HCT116 (cell line): Measurements from ENCODE around the gene TRHDE. TPM values are rescaled to one million over a fixed set of nuclear protein-coding genes. Genes with fewer than 3 reads are reported as not detected.

Source experiments
- ATAC-seq: fragments of 200-7000 bp; cut with Tn5 transposase; 2 replicates; pipeline ENCODE4 v1.9.1; 2020; ENCODE audit warnings: mild to moderate bottlenecking, moderate library complexity
- BruUV-seq: library from RNA; stranded (reverse); fragments of 400-500 nt; replicated peaks from 2 replicates; lab custom pipeline; 2021; lab: Mats Ljungman, UMichigan
- CTCF ChIA-PET: fragments of 300-600 bp; sonication (Branson Sonifier 250); formaldehyde crosslinking; loops from one replicate; lab custom pipeline; 2021; ENCODE audit warnings: antibody characterized with exemption; lab: Charles Lee
- POLR2A ChIA-PET: fragments of 300-600, 350-600 bp; sonication (Branson Sonifier 250); formaldehyde crosslinking; loops from one replicate; lab custom pipeline; 2021; ENCODE audit warnings: antibody characterized with exemption; lab: Charles Lee
- RAD21 ChIA-PET, 2 experiments: fragments of 300-600 bp; sonication (Branson Sonifier 250); formaldehyde crosslinking; loops; one replicate each; lab custom pipeline; 2023; ENCODE audit warnings: low total read pairs in 2 of 2; ENCODE audit not compliant: uncharacterized antibody in 2 of 2, unreplicated experiment in 2 of 2, low non-redundant PET in 1 of 2; lab: Charles Lee
- DNase-seq: peaks from one replicate; pipeline ENCODE4 v3.0.0-alpha.2; 2010; ENCODE audit warnings: low read depth, low spot score
- H2AFZ ChIP-seq: fragments of 200-600 bp; shearing (Covaris generic), sonication (generic); 2 replicates; pipeline ENCODE4 v1.6.1; 2017; ENCODE audit warnings: low read depth, mixed run types, mixed read lengths, antibody characterized with exemption, low read length; ENCODE audit not compliant: poor library complexity, severe bottlenecking
- H3K27ac ChIP-seq: 2 replicates; pipeline ENCODE4 v1.5.1; 2012; ENCODE audit warnings: low read depth, low read length
- H3K27me3 ChIP-seq: fragments of 200-600 bp; sonication (generic); 2 replicates; pipeline ENCODE4 v1.6.1; 2016; ENCODE audit warnings: mixed run types, low read length, mixed read lengths; ENCODE audit not compliant: insufficient read depth
- H3K36me3 ChIP-seq, 2 experiments: fragments of 200-500 bp in 1 of 2; fragments of 200-600 bp in 1 of 2; sonication (Bioruptor generic) in 1 of 2; sonication (generic) in 1 of 2; 2 replicates each; pipeline versions ENCODE4 v1.5.1 to v1.6.1; 2014 to 2016; ENCODE audit warnings: low read length in 2 of 2, inconsistent platforms in 1 of 2, mixed read lengths in 1 of 2, mixed run types in 1 of 2; ENCODE audit not compliant: insufficient read depth in 2 of 2, control insufficient read depth in 1 of 2
- H3K4me1 ChIP-seq, 2 experiments: fragments of 200-600 bp in 1 of 2; sonication (generic) in 1 of 2; 2 replicates each; pipeline versions ENCODE4 v1.5.1 to v1.6.1; 2012 to 2017; ENCODE audit warnings: low read length in 2 of 2, inconsistent platforms in 1 of 2, mild to moderate bottlenecking in 1 of 2, mixed read lengths in 1 of 2, mixed run types in 1 of 2, moderate library complexity in 1 of 2; ENCODE audit not compliant: insufficient read depth in 2 of 2, control insufficient read depth in 1 of 2
- H3K4me2 ChIP-seq: fragments of 200-600 bp; sonication (generic); 2 replicates; pipeline ENCODE4 v1.6.1; 2017; ENCODE audit warnings: mixed run types, low read length, mixed read lengths
- H3K4me3 ChIP-seq, 2 experiments: fragments of 200-600 bp in 1 of 2; sonication (generic) in 1 of 2; replicated peaks in 1 of 2; 2 replicates each; pipeline ENCODE4 v1.5.1; 2011 to 2016; ENCODE audit warnings: low read length in 2 of 2, control low read depth in 1 of 2, low read depth in 1 of 2, mild to moderate bottlenecking in 1 of 2, mixed read lengths in 1 of 2, mixed run types in 1 of 2
- H3K79me2 ChIP-seq: fragments of 200-600 bp; sonication (generic); 2 replicates; pipeline ENCODE4 v1.6.1; 2017; ENCODE audit warnings: mild to moderate bottlenecking, mixed run types, low read length, moderate library complexity, mixed read lengths; ENCODE audit not compliant: insufficient read depth
- H3K9ac ChIP-seq: fragments of 200-600 bp; sonication (generic); 2 replicates; pipeline ENCODE4 v1.6.1; 2016; ENCODE audit warnings: low read length, mixed read lengths
- H3K9me2 ChIP-seq: fragments of 200-600 bp; sonication (generic), shearing (Covaris generic); 2 replicates; pipeline ENCODE4 v1.6.1; 2017; ENCODE audit warnings: mixed run types, mild to moderate bottlenecking, moderate library complexity; ENCODE audit not compliant: insufficient read depth
- H3K9me3 ChIP-seq, 2 experiments: fragments of 200-500 bp in 1 of 2; fragments of 200-600 bp in 1 of 2; sonication (Bioruptor generic) in 1 of 2; sonication (generic) in 1 of 2; 2 replicates each; pipeline ENCODE4 v1.6.1; 2014 to 2017; ENCODE audit warnings: low read length in 2 of 2, mixed read lengths in 2 of 2, inconsistent platforms in 1 of 2, low read depth in 1 of 2, mild to moderate bottlenecking in 1 of 2, mixed run types in 1 of 2, moderate library complexity in 1 of 2; ENCODE audit not compliant: control insufficient read depth in 1 of 2, insufficient read depth in 1 of 2
- H4K20me1 ChIP-seq: fragments of 200-600 bp; sonication (generic), shearing (Covaris generic); 2 replicates; pipeline ENCODE4 v1.6.1; 2017; ENCODE audit warnings: mixed run types, mild to moderate bottlenecking, moderate library complexity; ENCODE audit not compliant: insufficient read depth
- CBX3 ChIP-seq: IDR thresholded peaks from 2 replicates; pipeline ENCODE4 v1.6.1; 2012; ENCODE audit warnings: low read depth
- ELF1 ChIP-seq: IDR thresholded peaks from 2 replicates; pipeline ENCODE4 v1.6.1; 2012; ENCODE audit warnings: low read depth, borderline replicate concordance
- EZH2 ChIP-seq: fragments of 200-600 bp; sonication (generic); IDR thresholded peaks from 2 replicates; pipeline ENCODE4 v1.6.1; 2017; ENCODE audit warnings: antibody characterized with exemption, mixed run types
- FOSL1 ChIP-seq: IDR thresholded peaks from 2 replicates; pipeline ENCODE4 v1.6.1; 2012; ENCODE audit warnings: low read depth
- JUND ChIP-seq: IDR thresholded peaks from 2 replicates; pipeline ENCODE4 v1.6.1; 2012
- POLR2A ChIP-seq: IDR thresholded peaks from 2 replicates; pipeline ENCODE4 v1.7.0; 2011; ENCODE audit warnings: borderline replicate concordance; ENCODE audit not compliant: insufficient read depth, insufficient read length; ENCODE audit errors: extremely low read depth
- SRF ChIP-seq: IDR thresholded peaks from 2 replicates; pipeline ENCODE4 v1.6.1; 2012; ENCODE audit warnings: low read depth
- ZFX ChIP-seq: fragments of 450-650 bp; IDR thresholded peaks from 2 replicates; pipeline ENCODE4 v1.6.1; 2017
- ZNF274 ChIP-seq: fragments of 200-500 bp; sonication (Bioruptor generic); IDR thresholded peaks from 2 replicates; pipeline ENCODE4 v1.6.1; 2014; ENCODE audit warnings: mild to moderate bottlenecking, low read depth, low read length, inconsistent platforms
- intact Hi-C: fragments of 100-400 bp; cut with micrococcal nuclease; formaldehyde crosslinking; loops from 2 replicates; pipeline ENCODE4 v1.10.0; 2022
- total RNA-seq: library from RNA; stranded (reverse); gene quantifications from one replicate; pipeline ENCODE4 v1.2.1, GENCODE V29; 2021; ENCODE audit not compliant: unreplicated experiment
- TF ChIP-seq, protein P1 (sequence below): IDR thresholded peaks from 2 replicates; pipeline ENCODE4 v1.6.1; 2012; ENCODE audit warnings: low read depth
- TF ChIP-seq, protein P2 (sequence below): IDR thresholded peaks from 2 replicates; pipeline ENCODE4 v1.6.1; 2011; ENCODE audit warnings: mild to moderate bottlenecking, low read length, moderate library complexity; ENCODE audit not compliant: insufficient replicate concordance; ENCODE audit errors: extremely low read depth

The TRHDE gene
- total RNA-seq, 1 experiment from 2014 or later = 2.9 TPM

DNA sequence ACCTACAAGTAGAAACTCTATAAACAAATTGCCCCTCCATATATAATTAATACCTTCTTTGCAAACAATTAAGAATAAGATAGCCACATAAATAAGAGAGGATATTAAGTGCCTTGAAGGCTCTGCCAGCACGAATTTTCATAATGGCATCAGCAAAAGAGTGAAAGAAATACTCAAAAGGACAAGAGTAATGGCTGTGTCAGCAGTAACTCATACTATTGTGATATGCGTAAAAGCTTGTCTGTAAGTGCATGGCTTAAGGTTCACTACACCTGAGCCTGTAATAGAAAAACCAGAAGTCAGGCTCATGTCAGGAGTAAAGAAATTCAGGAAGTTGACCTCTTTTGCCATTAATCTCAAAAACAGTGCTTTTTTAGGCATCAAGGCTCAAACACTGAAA, 204.1 kb downstream of the TRHDE start:
- CTCF ChIA-PET = no interaction called here
- BruUV-seq = no TSS peak
- no peak for TF ChIP-seq EZH2
- TF ChIP-seq JUND = no peak
- TF ChIP-seq, protein P1, sequence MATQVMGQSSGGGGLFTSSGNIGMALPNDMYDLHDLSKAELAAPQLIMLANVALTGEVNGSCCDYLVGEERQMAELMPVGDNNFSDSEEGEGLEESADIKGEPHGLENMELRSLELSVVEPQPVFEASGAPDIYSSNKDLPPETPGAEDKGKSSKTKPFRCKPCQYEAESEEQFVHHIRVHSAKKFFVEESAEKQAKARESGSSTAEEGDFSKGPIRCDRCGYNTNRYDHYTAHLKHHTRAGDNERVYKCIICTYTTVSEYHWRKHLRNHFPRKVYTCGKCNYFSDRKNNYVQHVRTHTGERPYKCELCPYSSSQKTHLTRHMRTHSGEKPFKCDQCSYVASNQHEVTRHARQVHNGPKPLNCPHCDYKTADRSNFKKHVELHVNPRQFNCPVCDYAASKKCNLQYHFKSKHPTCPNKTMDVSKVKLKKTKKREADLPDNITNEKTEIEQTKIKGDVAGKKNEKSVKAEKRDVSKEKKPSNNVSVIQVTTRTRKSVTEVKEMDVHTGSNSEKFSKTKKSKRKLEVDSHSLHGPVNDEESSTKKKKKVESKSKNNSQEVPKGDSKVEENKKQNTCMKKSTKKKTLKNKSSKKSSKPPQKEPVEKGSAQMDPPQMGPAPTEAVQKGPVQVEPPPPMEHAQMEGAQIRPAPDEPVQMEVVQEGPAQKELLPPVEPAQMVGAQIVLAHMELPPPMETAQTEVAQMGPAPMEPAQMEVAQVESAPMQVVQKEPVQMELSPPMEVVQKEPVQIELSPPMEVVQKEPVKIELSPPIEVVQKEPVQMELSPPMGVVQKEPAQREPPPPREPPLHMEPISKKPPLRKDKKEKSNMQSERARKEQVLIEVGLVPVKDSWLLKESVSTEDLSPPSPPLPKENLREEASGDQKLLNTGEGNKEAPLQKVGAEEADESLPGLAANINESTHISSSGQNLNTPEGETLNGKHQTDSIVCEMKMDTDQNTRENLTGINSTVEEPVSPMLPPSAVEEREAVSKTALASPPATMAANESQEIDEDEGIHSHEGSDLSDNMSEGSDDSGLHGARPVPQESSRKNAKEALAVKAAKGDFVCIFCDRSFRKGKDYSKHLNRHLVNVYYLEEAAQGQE = no peak
- TF ChIP-seq, protein P2, sequence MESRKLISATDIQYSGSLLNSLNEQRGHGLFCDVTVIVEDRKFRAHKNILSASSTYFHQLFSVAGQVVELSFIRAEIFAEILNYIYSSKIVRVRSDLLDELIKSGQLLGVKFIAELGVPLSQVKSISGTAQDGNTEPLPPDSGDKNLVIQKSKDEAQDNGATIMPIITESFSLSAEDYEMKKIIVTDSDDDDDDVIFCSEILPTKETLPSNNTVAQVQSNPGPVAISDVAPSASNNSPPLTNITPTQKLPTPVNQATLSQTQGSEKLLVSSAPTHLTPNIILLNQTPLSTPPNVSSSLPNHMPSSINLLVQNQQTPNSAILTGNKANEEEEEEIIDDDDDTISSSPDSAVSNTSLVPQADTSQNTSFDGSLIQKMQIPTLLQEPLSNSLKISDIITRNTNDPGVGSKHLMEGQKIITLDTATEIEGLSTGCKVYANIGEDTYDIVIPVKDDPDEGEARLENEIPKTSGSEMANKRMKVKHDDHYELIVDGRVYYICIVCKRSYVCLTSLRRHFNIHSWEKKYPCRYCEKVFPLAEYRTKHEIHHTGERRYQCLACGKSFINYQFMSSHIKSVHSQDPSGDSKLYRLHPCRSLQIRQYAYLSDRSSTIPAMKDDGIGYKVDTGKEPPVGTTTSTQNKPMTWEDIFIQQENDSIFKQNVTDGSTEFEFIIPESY = no peak
- no peak for TF ChIP-seq ZFX
- TF ChIP-seq SRF = no peak
- TF ChIP-seq FOSL1 = no peak
- no peak for TF ChIP-seq ELF1
- no peak for TF ChIP-seq CBX3
- TF ChIP-seq ZNF274 = no peak
- TF ChIP-seq POLR2A = no peak
- Histone ChIP-seq H3K4me2 (no peak overlapping the region), H3K9ac (no peak overlapping the region), H2AFZ (no peak overlapping the region), H4K20me1 (no peaks in the 10 kb centered on the region), H3K27ac (no peak overlapping the region), H3K4me1 (no peaks in the 10 kb centered on the region), H3K79me2 (no peaks in the 10 kb centered on the region), H3K36me3 (no peaks in the 10 kb centered on the region), H3K9me3 (no peaks in the 10 kb centered on the region), H3K9me2 (no peaks in the 10 kb centered on the region), H3K4me3 (no peak overlapping the region), H3K27me3 (no peaks in the 10 kb centered on the region)
- RAD21 ChIA-PET = no interaction called here
- DNase-seq = no peak
- intact Hi-C loops = no loop called here
- ATAC-seq = no peak
- POLR2A ChIA-PET = no interaction called here
